GM12878 (cell line): ENCODE data around the gene MGMT. TPM values are rescaled to one million over a fixed set of nuclear protein-coding genes. Genes with fewer than 3 reads are reported as not detected.

Source experiments
- ATAC-seq: fragments of 200-7000 bp; cut with Tn5 transposase; 3 replicates; pipeline ENCODE4 v1.9.1; 2020; ENCODE audit warnings: mild to moderate bottlenecking, moderate library complexity
- BruUV-seq: library from RNA; stranded (reverse); fragments of 400-500 nt; replicated peaks from 2 replicates; lab custom pipeline; 2021; lab: Mats Ljungman, UMichigan
- CTCF ChIA-PET: fragments of 300-600 bp; sonication (Branson Sonifier 250); formaldehyde crosslinking; extraction: SDS; loops from one replicate; lab custom pipeline; 2021; ENCODE audit warnings: inconsistent platforms; lab: Yijun Ruan, JAX
- POLR2A ChIA-PET: fragments of 350-600 bp; formaldehyde crosslinking; extraction: SDS; loops from one replicate; lab custom pipeline; 2021; ENCODE audit warnings: inconsistent platforms; lab: Charles Lee
- RAD21 ChIA-PET: fragments of 300-600 bp; sonication (Branson Sonifier 250); formaldehyde crosslinking; loops from one replicate; lab custom pipeline; 2023; ENCODE audit warnings: antibody characterized with exemption; ENCODE audit not compliant: unreplicated experiment; lab: Charles Lee
- SMC1A ChIA-PET: fragments of 300-600 bp; sonication (Branson Sonifier 250); formaldehyde crosslinking; loops from one replicate; lab custom pipeline; 2023; ENCODE audit not compliant: unreplicated experiment, uncharacterized antibody; lab: Charles Lee
- DNase-seq: peaks from one replicate; pipeline ENCODE4 v3.0.0-alpha.2; 2011; ENCODE audit warnings: low read depth, low spot score
- FAIRE-seq: peaks from 3 replicates; lab custom pipeline; 2011; peaks lifted over from hg19 to GRCh38; lab: Jason Lieb, UNC
- H2AFZ ChIP-seq: 2 replicates; pipeline ENCODE4 v1.6.0; 2011; ENCODE audit warnings: low read depth, low read length, control low read depth; ENCODE audit not compliant: control insufficient read depth
- H3K27ac ChIP-seq: 2 replicates; pipeline ENCODE4 v1.5.1; 2011; ENCODE audit warnings: control low read depth; ENCODE audit not compliant: control insufficient read depth, insufficient read depth
- H3K27me3 ChIP-seq, 2 experiments: replicated peaks in 1 of 2; 2 replicates each; pipeline versions ENCODE4 v1.6.0 to v1.6.1; 2011; ENCODE audit warnings: low read length in 1 of 2; ENCODE audit not compliant: control insufficient read depth in 2 of 2, insufficient read depth in 2 of 2
- H3K36me3 ChIP-seq, 2 experiments: 2 replicates each; pipeline ENCODE4 v1.5.1; 2011; ENCODE audit warnings: low read length in 1 of 2; ENCODE audit not compliant: control insufficient read depth in 2 of 2, insufficient read depth in 2 of 2
- H3K4me1 ChIP-seq: 2 replicates; pipeline ENCODE4 v1.6.1; 2011; ENCODE audit warnings: mild to moderate bottlenecking, low read length, moderate library complexity, mixed read lengths; ENCODE audit not compliant: control insufficient read depth, insufficient read depth
- H3K4me2 ChIP-seq: 2 replicates; pipeline ENCODE4 v1.6.0; 2011; ENCODE audit warnings: control low read depth; ENCODE audit not compliant: control insufficient read depth, insufficient read depth
- H3K4me3 ChIP-seq: fragments of 200-600 bp; sonication (generic); 2 replicates; pipeline ENCODE4 v1.5.1; 2016
- H3K79me2 ChIP-seq: 2 replicates; pipeline ENCODE4 v1.6.0; 2011; ENCODE audit warnings: low read length; ENCODE audit not compliant: control insufficient read depth, insufficient read depth
- H3K9ac ChIP-seq: 2 replicates; pipeline ENCODE4 v1.8.0; 2011; ENCODE audit warnings: low read length, control low read depth, mixed read lengths; ENCODE audit not compliant: control insufficient read depth, insufficient read depth
- H3K9me3 ChIP-seq: replicated peaks from 3 replicates; pipeline ENCODE4 v1.5.1; 2011; ENCODE audit warnings: mild to moderate bottlenecking, low read length; ENCODE audit not compliant: control insufficient read depth, insufficient read depth
- H4K20me1 ChIP-seq: 2 replicates; pipeline ENCODE4 v1.6.0; 2011; ENCODE audit not compliant: control insufficient read depth, insufficient read depth
- BHLHE40 ChIP-seq, 2 experiments: fragments of 450-650 bp in 1 of 2; IDR thresholded peaks; 2 replicates each; pipeline ENCODE4 v1.6.1; 2011 to 2017; ENCODE audit warnings: low read depth in 2 of 2, borderline replicate concordance in 1 of 2, improper control_type of control experiment in 1 of 2, low read length in 1 of 2, mild to moderate bottlenecking in 1 of 2
- CREB1 ChIP-seq: IDR thresholded peaks from 2 replicates; pipeline ENCODE4 v1.6.1; 2012; ENCODE audit warnings: low read depth, mild to moderate bottlenecking, inconsistent platforms
- DPF2 ChIP-seq: fragments of 450-650 bp; IDR thresholded peaks from 2 replicates; pipeline ENCODE4 v1.6.1; 2017; ENCODE audit warnings: mild to moderate bottlenecking
- EP300 ChIP-seq, 2 experiments: fragments of 150-350 bp in 1 of 2; IDR thresholded peaks; 2 replicates each; pipeline ENCODE4 v1.6.1; 2011 to 2012; ENCODE audit warnings: low read depth in 2 of 2, low read length in 2 of 2, borderline replicate concordance in 1 of 2, improper control_type of control experiment in 1 of 2, inconsistent platforms in 1 of 2; ENCODE audit not compliant: control insufficient read depth in 1 of 2
- FOXM1 ChIP-seq: IDR thresholded peaks from 2 replicates; pipeline ENCODE4 v1.6.1; 2012; ENCODE audit warnings: low read depth, mild to moderate bottlenecking, inconsistent platforms, low read length, moderate library complexity
- MTA2 ChIP-seq: fragments of 450-650 bp; IDR thresholded peaks from 2 replicates; pipeline ENCODE4 v1.6.1; 2016; ENCODE audit warnings: low read depth, mild to moderate bottlenecking, moderate library complexity
- NBN ChIP-seq: fragments of 450-650 bp; IDR thresholded peaks from 2 replicates; pipeline ENCODE4 v1.6.1; 2016
- NR2C2 ChIP-seq: IDR thresholded peaks from 2 replicates; pipeline ENCODE4 v1.6.1; 2011; ENCODE audit warnings: borderline replicate concordance, low read depth; ENCODE audit not compliant: control insufficient read depth, insufficient read length
- PAX5 ChIP-seq: IDR thresholded peaks from 2 replicates; pipeline ENCODE4 v1.6.1; 2011; ENCODE audit warnings: low read depth, low read length, borderline replicate concordance
- SUPT20H ChIP-seq: IDR thresholded peaks from 2 replicates; pipeline ENCODE4 v1.6.1; 2011; ENCODE audit warnings: low read depth, mild to moderate bottlenecking, low read length, moderate library complexity, borderline replicate concordance; ENCODE audit not compliant: control insufficient read depth
- TARDBP ChIP-seq: IDR thresholded peaks from 2 replicates; pipeline ENCODE4 v1.6.1; 2016; ENCODE audit warnings: borderline replicate concordance
- WGBS: methylation state at CpG from one replicate; pipeline ENCODE4 v1.1.6; 2016; ENCODE audit warnings: low lambda C conversion rate; ENCODE audit not compliant: insufficient replicate concordance, insufficient coverage; ENCODE audit errors: missing lambda C conversion rate; 5-methylcytosine and 5-hydroxymethylcytosine counted together
- in situ Hi-C: fragments of 300-500 bp; cut with MboI; formaldehyde crosslinking; loops from 9 replicates; pipeline ENCODE4 v1.14.3; 2018; ENCODE audit warnings: mixed read lengths
- intact Hi-C: fragments of 100-400 bp; cut with micrococcal nuclease; formaldehyde crosslinking; loops from one replicate; pipeline ENCODE4 v1.14.2; 2022; ENCODE audit not compliant: unreplicated experiment
- polyA plus RNA-seq, 11 experiments: library from polyadenylated mRNA; depleted of rRNA in 4 of 11; unstranded in 6 of 11; stranded (reverse) in 5 of 11; fragments of >200 nt; fragmentation: Nextera tagmentation in 4 of 11; fragmentation: Illumina TruSeq in 1 of 11; extraction: Ambion mirVana in 4 of 11; extraction: Trizol in 1 of 11; gene quantifications; 1 replicate in 1 of 11; 2 replicates in 10 of 11; pipeline versions ENCODE4 v1.2.1 to v1.2.3, GENCODE V29; 2011 to 2016; ENCODE audit warnings: inconsistent platforms in 2 of 11, missing spikeins in 2 of 11, low read depth in 1 of 11
- total RNA-seq, 4 experiments: library from RNA; depleted of rRNA in 3 of 4; stranded (reverse); fragments of >200 nt in 3 of 4; fragmentation: Illumina TruSeq in 1 of 4; extraction: Trizol in 1 of 4; gene quantifications; 2 replicates each; pipeline versions ENCODE4 v1.2.1 to v1.2.3, GENCODE V29; 2013 to 2021
- TF ChIP-seq, protein P1 (sequence below): fragments of 450-650 bp; IDR thresholded peaks from 2 replicates; pipeline ENCODE4 v1.6.1; 2017; ENCODE audit warnings: mild to moderate bottlenecking, low read depth, inconsistent platforms; ENCODE audit not compliant: poor library complexity, severe bottlenecking

The MGMT gene
- total and polyA plus RNA-seq, 10 of the 15 experiments (the other 5 are each of a cell fraction or from before 2014, with no cell fraction given), result 0.16 to 24.2 (median 13.3) TPM

DNA sequence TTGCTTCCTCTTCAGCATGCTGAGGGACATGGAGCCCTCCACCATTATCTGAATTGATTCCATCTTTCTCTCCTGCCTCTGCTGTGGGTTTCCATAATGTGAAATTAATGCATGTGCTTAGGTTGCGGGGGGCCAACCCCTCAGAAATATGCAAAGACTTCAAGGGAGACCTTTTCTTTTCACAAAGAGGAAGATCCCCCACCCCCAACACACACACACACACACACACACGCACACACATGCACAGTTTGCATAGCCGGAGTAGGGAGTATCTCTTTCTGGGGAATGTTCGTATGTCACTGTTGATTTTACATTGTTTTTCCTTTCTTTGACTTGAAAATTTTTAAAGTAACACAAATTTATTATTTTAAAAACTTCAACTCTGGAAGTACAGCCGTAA, 193.5 kb downstream of the MGMT start:
- ChIA-PET POLR2A (no interaction called here), RAD21 (no interaction called here), CTCF (no interaction called here), SMC1A (no interaction called here)
- H2AFZ ChIP-seq, result no peak overlapping the region
- DNase-seq (no peak), FAIRE-seq (no peak), ATAC-seq (no peak)
- intact Hi-C loops, result no loop called here
- in situ Hi-C loops, result no loop called here
- no peak overlapping the region for H3K4me2 ChIP-seq
- no peaks in the 10 kb centered on the region for H3K27me3 ChIP-seq
- no peaks in the 10 kb centered on the region for H3K9me3 ChIP-seq
- H3K4me1 ChIP-seq, result no peaks in the 10 kb centered on the region
- no peaks in the 10 kb centered on the region for H3K36me3 ChIP-seq
- TF ChIP-seq DPF2, result no peak
- no peak for TF ChIP-seq NR2C2
- TF ChIP-seq MTA2, result no peak
- TF ChIP-seq SUPT20H, result no peak
- no peak for TF ChIP-seq NBN
- TF ChIP-seq PAX5, result no peak
- TF ChIP-seq, protein P1, sequence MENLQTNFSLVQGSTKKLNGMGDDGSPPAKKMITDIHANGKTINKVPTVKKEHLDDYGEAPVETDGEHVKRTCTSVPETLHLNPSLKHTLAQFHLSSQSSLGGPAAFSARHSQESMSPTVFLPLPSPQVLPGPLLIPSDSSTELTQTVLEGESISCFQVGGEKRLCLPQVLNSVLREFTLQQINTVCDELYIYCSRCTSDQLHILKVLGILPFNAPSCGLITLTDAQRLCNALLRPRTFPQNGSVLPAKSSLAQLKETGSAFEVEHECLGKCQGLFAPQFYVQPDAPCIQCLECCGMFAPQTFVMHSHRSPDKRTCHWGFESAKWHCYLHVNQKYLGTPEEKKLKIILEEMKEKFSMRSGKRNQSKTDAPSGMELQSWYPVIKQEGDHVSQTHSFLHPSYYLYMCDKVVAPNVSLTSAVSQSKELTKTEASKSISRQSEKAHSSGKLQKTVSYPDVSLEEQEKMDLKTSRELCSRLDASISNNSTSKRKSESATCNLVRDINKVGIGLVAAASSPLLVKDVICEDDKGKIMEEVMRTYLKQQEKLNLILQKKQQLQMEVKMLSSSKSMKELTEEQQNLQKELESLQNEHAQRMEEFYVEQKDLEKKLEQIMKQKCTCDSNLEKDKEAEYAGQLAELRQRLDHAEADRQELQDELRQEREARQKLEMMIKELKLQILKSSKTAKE, result no peak
- no peak for TF ChIP-seq BHLHE40 (IDR thresholded peaks at IDR 0.05; ENCODE audit: borderline replicate concordance in 1 of 2, low read depth in 2 of 2, low read length in 1 of 2)
- no peak for TF ChIP-seq TARDBP
- no peak for TF ChIP-seq CREB1
- no peak for TF ChIP-seq EP300 (IDR thresholded peaks at IDR 0.05; ENCODE audit: borderline replicate concordance in 1 of 2, control insufficient read depth in 1 of 2, low read depth in 2 of 2, low read length in 2 of 2)
- no peak for TF ChIP-seq FOXM1
- H3K4me3 ChIP-seq, result no peak overlapping the region
- H3K79me2 ChIP-seq, result no peaks in the 10 kb centered on the region
- BruUV-seq, result no TSS peak
- WGBS, result 79% methylated on average over 5 of the region's 5 CpGs
- H3K9ac ChIP-seq, result no peak overlapping the region
- no peaks in the 10 kb centered on the region for H4K20me1 ChIP-seq
- no peak overlapping the region for H3K27ac ChIP-seq
